Measurements from ENCODE around the gene CCDC141.

The CCDC141 gene

GRCh38 chr2:178804791-178805190 is 245.1 kb downstream of the CCDC141 start:
- Mint-ChIP-seq H3K9me3 (no peaks in the 10 kb centered on the region), H3K4me1 (no peaks in the 10 kb centered on the region), H3K4me3 (no peak overlapping the region), H3K36me3 (peaks cover 19% of the 10 kb centered on the region), H3K27ac (no peak overlapping the region), H3K27me3 (no peaks in the 10 kb centered on the region)
- ATAC-seq = no peak

- no peaks in the 10 kb centered on the region for H3K27me3 Mint-ChIP-seq
- no peak overlapping the region for H3K4me3 Mint-ChIP-seq
- no peak for ATAC-seq
- H3K9me3 Mint-ChIP-seq = no peaks in the 10 kb centered on the region
- H3K4me1 Mint-ChIP-seq = no peaks in the 10 kb centered on the region
- H3K36me3 Mint-ChIP-seq = peaks cover 31% of the 10 kb centered on the region
- no peak overlapping the region for H3K27ac Mint-ChIP-seq
Observed at GRCh38 chr2:178800510-178800909, 249.4 kb downstream of the CCDC141 start.

DNA sequence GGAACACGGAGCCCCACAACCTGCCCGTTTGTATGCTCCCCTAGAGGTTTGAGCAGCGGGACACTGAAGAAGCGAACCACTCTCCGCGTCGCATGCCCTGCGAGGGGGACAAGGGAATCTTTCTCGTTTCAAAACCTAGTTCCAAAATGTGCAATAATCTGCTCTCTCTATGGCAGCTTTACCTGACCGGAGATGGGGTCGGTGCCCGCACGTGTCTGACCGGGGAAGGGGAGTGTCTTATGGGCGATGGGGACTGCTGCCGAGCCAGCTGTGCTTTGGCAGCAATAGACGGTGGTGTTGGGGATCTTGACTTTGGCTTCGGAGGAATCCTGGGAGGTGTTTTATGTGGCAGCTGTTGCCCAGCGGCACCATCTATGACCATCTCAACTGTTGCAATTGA is 250.6 kb downstream of the CCDC141 start:
- no peak for ATAC-seq
- no peaks in the 10 kb centered on the region for H3K9me3 Mint-ChIP-seq
- H3K27me3 Mint-ChIP-seq = no peaks in the 10 kb centered on the region
- no peaks in the 10 kb centered on the region for H3K4me1 Mint-ChIP-seq
- no peak overlapping the region for H3K4me3 Mint-ChIP-seq
- H3K36me3 Mint-ChIP-seq = peaks cover 32% of the 10 kb centered on the region
- no peak overlapping the region for H3K27ac Mint-ChIP-seq

- no peaks in the 10 kb centered on the region for H3K4me1 Mint-ChIP-seq
- no peaks in the 10 kb centered on the region for H3K9me3 Mint-ChIP-seq
- peaks cover 50% of the 10 kb centered on the region for H3K36me3 Mint-ChIP-seq
- no peak overlapping the region for H3K27ac Mint-ChIP-seq
- ATAC-seq = no peak
- no peak overlapping the region for H3K4me3 Mint-ChIP-seq
- H3K27me3 Mint-ChIP-seq = no peaks in the 10 kb centered on the region
Observed at GRCh38 chr2:178796079-178796677, 253.8 kb downstream of the CCDC141 start.

GRCh38 chr2:178787934-178788333 is 262.0 kb downstream of the CCDC141 start:
- H3K36me3 Mint-ChIP-seq = peaks cover 37% of the 10 kb centered on the region
- no peak overlapping the region for H3K27ac Mint-ChIP-seq
- H3K4me1 Mint-ChIP-seq = no peaks in the 10 kb centered on the region
- no peak for ATAC-seq
- H3K27me3 Mint-ChIP-seq = no peaks in the 10 kb centered on the region
- H3K4me3 Mint-ChIP-seq = no peak overlapping the region
- no peaks in the 10 kb centered on the region for H3K9me3 Mint-ChIP-seq

GRCh38 chr2:178787155-178787554 is 262.8 kb downstream of the CCDC141 start:
- Mint-ChIP-seq H3K36me3 (peaks cover 41% of the 10 kb centered on the region), H3K27me3 (no peaks in the 10 kb centered on the region), H3K4me3 (no peak overlapping the region), H3K4me1 (no peaks in the 10 kb centered on the region), H3K9me3 (no peaks in the 10 kb centered on the region), H3K27ac (no peak overlapping the region)
- ATAC-seq = no peak

GRCh38 chr2:178783889-178784288 is 266.0 kb downstream of the CCDC141 start:
- no peak overlapping the region for H3K4me3 Mint-ChIP-seq
- ATAC-seq = no peak
- no peaks in the 10 kb centered on the region for H3K4me1 Mint-ChIP-seq
- no peaks in the 10 kb centered on the region for H3K27me3 Mint-ChIP-seq
- H3K27ac Mint-ChIP-seq = no peak overlapping the region
- H3K36me3 Mint-ChIP-seq = peaks cover 48% of the 10 kb centered on the region
- no peaks in the 10 kb centered on the region for H3K9me3 Mint-ChIP-seq

DNA sequence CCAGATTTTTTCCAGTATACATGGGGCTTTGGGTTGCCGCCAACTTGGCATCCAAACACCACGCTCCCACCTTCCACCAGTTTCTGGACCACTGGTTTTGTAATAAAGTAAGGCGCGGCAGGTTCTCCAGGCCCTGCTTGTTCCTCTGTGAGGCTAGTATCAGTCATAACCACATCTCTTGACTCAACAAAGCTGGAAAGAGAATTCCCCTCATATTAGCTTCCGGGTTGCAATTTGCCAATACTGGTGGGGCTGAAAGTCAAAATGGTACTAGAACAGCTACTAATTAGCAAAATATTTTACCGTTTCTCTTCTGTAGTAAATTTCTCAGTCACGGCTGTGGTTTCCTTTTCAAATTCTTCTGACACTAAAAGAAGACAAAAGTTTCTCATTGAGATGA is 267.7 kb downstream of the CCDC141 start:
- no peaks in the 10 kb centered on the region for H3K27me3 Mint-ChIP-seq
- no peaks in the 10 kb centered on the region for H3K9me3 Mint-ChIP-seq
- H3K4me1 Mint-ChIP-seq = no peaks in the 10 kb centered on the region
- H3K4me3 Mint-ChIP-seq = no peak overlapping the region
- H3K36me3 Mint-ChIP-seq = peaks cover 55% of the 10 kb centered on the region
- ATAC-seq = no peak
- no peak overlapping the region for H3K27ac Mint-ChIP-seq
